D341Med (cell line): ENCODE results near the gene RASA2.
A peak's percentile ranks its signal among the peaks of the same experiment; 100 is the strongest.

Source experiments
- DNase-seq: peaks from one replicate; pipeline ENCODE4 v3.0.0; 2012; ENCODE audit warnings: low spot score

Gene RASA2

GRCh38 chr3:141537856-141538255 is 51.0 kb downstream of the RASA2 start:
- no peak for DNase-seq

- no peak for DNase-seq
Measured at GRCh38 chr3:141538568-141539240, 51.9 kb downstream of the RASA2 start.

- DNase-seq = no peak
Measured at GRCh38 chr3:141539431-141540187, 52.8 kb downstream of the RASA2 start.

- DNase-seq = no peak
Measured at GRCh38 chr3:141540531-141540930, 53.7 kb downstream of the RASA2 start.

GRCh38 chr3:141542202-141542969 is 55.6 kb downstream of the RASA2 start:
- DNase-seq = no peak

GRCh38 chr3:141542989-141543388 is 56.2 kb downstream of the RASA2 start:
- no peak for DNase-seq

GRCh38 chr3:141544697-141545096 is 57.9 kb downstream of the RASA2 start:
- no peak for DNase-seq

- DNase-seq = no peak
Measured at GRCh38 chr3:141546081-141546480, 59.3 kb downstream of the RASA2 start.

- DNase-seq = no peak
Measured at GRCh38 chr3:141546586-141546985, 59.8 kb downstream of the RASA2 start.

GRCh38 chr3:141547791-141548190 is 61.0 kb downstream of the RASA2 start:
- no peak for DNase-seq

- DNase-seq = no peak
Measured at GRCh38 chr3:141550926-141551665, 64.3 kb downstream of the RASA2 start.

- no peak for DNase-seq
Measured at GRCh38 chr3:141552440-141552991, 65.7 kb downstream of the RASA2 start.

GRCh38 chr3:141553055-141553454 is 66.2 kb downstream of the RASA2 start:
- DNase-seq = no peak

GRCh38 chr3:141556034-141556433 is 69.2 kb downstream of the RASA2 start:
- no peak for DNase-seq

GRCh38 chr3:141557961-141558706 is 71.3 kb downstream of the RASA2 start:
- no peak for DNase-seq

GRCh38 chr3:141561426-141562034 is 74.7 kb downstream of the RASA2 start:
- DNase-seq = peak; percentile 39

GRCh38 chr3:141564241-141564640 is 77.4 kb downstream of the RASA2 start:
- DNase-seq = no peak

GRCh38 chr3:141570068-141570467 is 83.2 kb downstream of the RASA2 start:
- no peak for DNase-seq

GRCh38 chr3:141575879-141576743 is 89.3 kb downstream of the RASA2 start:
- DNase-seq = peak; percentile 25

GRCh38 chr3:141576744-141577052 is 89.9 kb downstream of the RASA2 start:
- DNase-seq = no peak
